H4 (cell line): ENCODE results near the gene AGR3. TPM values are rescaled to one million over a fixed set of nuclear protein-coding genes. Genes with fewer than 3 reads are reported as not detected.
"Not testable (repeated sequence)": the region's sequence is repeated elsewhere in the genome, so short reads cannot be mapped to it uniquely, and the experiment has no call there.

Experiments
- DNase-seq: peaks from one replicate; pipeline ENCODE4 v3.0.0-alpha.2; 2015; ENCODE audit warnings: low spot score
- total RNA-seq: library from RNA; depleted of rRNA; stranded (reverse); fragments of >200 nt; shearing (Covaris generic); gene quantifications from 2 replicates; pipeline ENCODE4 v1.2.3, GENCODE V29; 2014

The AGR3 gene
- total RNA-seq, 1 experiment from 2014 or later = not detected

DNA sequence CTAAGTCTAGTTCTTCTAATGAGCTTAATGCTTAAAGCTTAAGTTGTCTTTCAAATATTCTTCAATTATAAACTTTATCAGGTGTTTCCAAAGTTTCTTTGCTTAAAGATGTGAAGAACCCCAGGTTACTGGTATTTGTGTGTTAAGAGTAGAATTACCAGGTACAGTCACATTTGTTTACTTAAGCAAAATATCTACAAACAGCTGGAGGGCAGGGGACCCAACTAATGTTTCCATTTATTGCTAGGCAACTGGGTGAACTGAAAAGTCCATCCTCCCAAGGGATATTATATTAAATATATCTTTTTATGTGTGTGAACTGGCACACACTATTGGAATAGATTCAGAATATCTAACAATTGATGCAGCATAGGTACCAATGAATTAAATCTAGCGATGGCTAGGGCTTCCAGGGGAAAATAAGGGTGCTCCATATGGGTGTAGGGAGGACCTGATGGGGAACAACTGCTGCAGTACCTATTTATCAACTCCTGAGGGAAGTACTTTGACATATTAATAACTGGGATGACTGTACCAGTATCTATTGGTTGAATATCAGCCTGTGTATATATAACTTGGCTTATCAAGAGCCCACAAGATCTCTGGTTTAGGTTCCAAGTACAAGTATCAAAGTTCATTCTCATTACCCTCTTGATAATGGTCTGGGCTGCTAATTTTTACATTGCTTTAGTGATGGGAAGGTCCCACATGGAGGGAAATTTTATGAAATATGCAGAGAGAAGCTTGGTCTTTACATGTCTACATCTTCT lies 10.3 kb upstream of the AGR3 start:
- no peak for DNase-seq

DNA sequence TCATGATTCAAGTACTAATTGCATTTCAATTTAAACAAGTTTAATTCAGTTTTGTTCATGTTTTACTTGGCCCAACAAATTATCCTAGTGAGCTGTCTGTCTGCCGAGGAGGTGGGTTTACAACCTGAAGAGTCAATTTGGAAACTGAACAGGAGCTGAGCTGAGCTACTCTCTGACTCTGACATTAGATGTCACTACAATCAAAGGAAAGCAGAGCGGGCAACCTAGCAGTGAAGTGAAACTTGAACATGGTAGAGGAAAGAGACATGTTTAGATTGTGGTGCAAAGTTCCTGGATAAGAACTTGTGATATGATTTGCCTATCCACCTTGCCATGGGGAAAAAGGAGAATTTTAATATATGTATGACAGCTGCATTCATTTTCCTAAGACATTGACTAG lies 9.6 kb upstream of the AGR3 start:
- DNase-seq = peak; percentile 92

- DNase-seq = peak; percentile 51
Observed at GRCh38 chr7:16889851-16890415, 8.2 kb upstream of the AGR3 start.

GRCh38 chr7:16889305-16889704 lies 7.5 kb upstream of the AGR3 start:
- no peak for DNase-seq

- no peak for DNase-seq
Observed at GRCh38 chr7:16883918-16884317, 2.1 kb upstream of the AGR3 start.

GRCh38 chr7:16880554-16880953 lies 1.2 kb downstream of the AGR3 start:
- no peak for DNase-seq

DNA sequence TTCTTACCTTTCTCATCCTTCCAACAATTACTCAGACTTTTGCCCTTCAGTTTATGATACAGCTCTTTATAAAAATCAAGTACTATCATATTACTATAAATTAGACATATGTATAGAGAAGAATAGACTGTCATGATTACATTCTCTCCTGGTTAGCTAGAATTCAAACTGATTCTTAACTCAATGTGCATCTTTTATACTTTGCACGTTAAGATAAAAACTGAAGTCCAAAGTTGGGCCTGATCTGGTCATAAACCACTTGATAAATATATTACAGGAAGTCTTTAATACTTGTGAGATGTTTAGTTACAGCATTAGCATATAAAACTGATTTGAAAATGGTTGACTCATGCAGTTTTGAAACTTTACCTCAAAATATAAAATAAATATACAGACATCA lies 2.6 kb downstream of the AGR3 start:
- DNase-seq = no peak

DNA sequence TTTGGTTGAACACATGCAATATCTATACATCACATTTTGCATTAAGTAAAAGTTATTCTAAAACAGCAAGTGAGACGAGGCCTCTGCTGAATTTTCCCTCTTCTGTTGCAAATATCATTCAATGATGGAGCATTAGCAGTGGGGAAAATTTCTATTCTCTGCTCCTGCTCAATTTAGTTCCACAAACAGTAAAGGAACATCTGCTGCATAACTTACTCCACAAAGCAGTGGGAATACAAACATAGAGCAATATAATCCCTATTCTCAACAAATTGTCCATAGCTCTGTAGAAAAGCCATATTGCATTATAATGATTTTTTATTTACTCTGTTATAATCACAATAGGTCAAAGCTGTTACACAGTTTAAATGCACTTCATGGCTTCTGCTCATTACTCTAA lies 5.9 kb downstream of the AGR3 start:
- DNase-seq = no peak

- no peak for DNase-seq
Observed at GRCh38 chr7:16874066-16874465, 7.7 kb downstream of the AGR3 start.

DNA sequence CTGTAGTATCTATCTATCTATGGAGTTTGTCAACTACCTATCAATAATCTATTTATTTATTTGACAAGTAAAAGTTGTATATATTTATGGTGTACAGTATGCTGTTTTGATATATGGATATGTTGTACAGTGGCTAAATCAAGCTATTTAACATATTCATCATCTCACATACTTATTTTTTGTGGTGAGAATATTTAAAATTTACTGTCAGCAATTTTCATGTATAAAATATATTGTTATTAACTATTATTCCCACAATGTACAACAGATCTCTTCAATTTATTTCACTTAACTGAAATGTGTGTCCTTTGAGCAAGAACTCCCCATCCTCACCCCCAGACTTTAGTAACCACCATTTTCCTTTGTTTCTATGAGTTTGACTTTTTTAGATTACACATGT lies 14.5 kb downstream of the AGR3 start:
- DNase-seq = no peak

GRCh38 chr7:16853189-16853588 lies 28.6 kb downstream of the AGR3 start:
- not testable (repeated sequence) for DNase-seq

DNA sequence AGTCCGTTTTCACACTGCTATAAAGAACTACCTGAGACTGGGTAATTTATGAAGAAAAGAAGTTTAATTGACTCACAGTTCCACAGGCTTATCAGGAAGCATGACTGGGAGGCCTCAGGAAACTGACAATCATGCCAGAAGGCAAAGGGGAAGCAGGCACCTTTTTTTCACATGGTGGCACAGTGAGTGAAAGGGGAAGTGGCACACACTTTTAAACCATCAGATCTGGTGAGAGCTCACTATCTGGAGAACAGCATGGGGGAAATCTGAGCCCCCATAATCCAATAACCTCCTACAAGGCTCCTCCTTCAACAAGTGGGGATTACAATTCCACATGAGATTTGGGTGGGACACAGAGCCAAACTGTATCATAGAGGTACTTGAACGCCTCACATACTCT lies 30.0 kb downstream of the AGR3 start:
- DNase-seq = no peak

DNA sequence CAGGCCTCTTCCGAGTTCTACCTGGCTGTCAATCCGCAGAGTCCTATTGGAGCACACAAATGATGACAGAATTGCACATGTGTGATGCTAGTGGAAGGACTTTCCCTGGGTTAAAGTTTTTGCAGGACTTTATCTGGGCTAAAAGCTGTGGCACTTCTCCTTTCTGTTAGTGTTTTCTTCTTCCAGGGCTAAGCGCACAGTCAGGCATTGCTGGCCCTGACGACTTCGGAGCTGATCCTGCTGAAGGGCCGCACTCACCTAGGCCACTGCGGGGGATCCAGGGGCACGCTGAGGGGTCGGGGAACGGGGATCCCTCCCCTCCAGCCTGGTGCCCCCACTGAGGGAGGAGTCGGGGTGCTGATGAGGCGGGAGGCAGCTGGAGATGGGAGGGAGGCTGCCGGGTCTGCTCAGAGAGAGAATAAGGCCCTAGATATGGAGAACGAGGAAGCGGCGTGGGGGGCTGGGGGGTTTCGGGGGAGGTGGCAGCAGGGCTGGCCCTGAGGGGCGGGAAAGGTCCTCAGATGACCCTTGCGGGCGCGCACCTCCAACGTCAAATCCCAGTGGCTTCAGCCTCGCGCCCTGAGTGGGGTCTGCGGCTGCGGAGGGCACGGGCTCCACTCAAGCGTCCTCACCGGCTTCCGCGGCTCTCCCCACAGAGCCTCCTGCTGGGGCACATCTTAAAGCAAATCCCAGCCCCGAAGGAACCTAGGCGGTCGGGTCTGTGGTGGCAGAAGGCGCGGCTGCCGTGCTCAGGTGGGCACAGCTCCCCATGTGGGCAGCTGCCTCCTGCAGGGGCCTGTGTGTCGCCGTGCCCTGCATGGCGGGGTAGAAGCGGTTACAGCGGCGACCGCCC lies 30.9 kb downstream of the AGR3 start:
- no peak for DNase-seq

GRCh38 chr7:16849296-16850148 lies 32.3 kb downstream of the AGR3 start:
- no peak for DNase-seq

DNA sequence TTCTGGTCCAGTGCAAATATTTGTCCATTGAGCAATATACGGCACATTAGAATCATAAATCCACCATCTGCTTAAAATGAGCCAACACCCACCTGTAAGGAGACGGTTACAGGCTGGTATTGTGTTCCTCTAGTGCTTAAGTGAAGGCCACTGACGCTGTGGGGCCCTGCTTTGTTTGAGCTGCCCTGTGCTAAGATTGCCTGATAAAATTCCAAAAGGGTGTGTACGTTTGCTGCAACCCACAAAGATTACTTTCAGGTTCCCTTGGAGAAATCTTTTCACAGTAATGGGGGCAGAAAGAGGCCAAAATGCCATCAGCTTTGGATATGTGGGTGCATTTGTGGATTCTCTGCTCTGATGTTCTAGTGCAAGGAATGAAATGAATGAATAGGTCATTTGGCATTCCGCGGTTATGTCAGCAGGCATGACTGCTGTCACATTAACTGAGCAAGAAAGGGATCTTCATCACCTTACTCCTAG lies 34.4 kb downstream of the AGR3 start:
- DNase-seq = peak; percentile 62

GRCh38 chr7:16846601-16847165 lies 35.1 kb downstream of the AGR3 start:
- no peak for DNase-seq

DNA sequence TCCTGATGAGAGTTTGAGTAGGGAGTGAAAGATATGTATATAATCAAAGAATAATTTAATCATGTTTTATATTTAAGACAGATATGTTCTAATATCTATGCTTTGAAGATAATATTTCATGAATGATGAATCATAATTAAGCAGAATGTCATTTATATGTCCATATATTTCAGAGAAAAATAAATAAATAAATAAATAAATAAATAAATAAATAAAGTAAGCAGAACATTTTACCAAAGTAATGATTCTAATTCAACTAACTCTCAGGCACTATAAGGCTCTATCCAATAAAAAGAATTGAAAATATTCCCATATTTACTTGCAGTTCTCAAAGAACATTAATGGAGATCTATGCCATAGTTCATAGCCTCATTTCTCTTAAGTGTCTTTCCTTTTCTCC lies 36.0 kb downstream of the AGR3 start:
- no peak for DNase-seq

DNA sequence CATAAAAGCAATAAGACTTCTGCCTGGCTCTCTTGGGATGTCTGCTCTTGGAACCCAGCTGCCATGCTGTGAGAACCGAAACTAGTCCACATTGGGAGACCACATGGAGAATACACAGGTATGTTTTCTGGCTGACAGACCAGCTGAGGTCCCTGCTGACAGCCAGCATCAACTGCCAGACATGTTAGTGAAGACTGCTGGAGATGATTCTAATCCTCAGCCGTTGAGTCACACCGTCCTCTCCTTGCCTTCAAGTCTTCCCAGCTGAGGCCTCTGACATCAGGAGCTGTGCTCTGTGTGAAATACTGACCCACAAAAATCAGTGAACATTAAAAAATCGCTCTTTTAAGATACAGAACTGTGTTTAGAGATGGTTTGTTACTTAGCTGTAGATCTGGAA lies 40.1 kb downstream of the AGR3 start:
- no peak for DNase-seq

DNA sequence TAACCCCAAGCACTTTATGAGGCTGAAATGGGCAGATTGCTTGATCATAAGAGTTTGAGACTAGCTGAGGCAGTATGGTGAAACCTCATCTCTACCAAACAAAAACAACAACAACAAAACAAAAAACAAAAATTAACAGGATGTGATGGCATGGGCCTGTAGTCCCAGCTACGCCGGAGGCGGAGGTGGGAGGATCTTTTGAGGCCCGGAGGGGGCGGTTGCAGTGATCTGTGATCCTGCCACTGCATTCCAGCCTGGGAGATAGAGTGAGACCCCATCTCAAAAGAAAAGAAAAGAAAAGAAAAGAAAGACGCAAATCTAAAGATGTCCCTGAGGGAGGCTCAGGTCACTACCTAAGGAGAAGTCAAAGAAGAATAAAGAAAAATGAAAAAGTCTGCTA lies 41.7 kb downstream of the AGR3 start:
- DNase-seq = no peak

GRCh38 chr7:16839646-16840045 lies 42.1 kb downstream of the AGR3 start:
- DNase-seq = no peak

DNA sequence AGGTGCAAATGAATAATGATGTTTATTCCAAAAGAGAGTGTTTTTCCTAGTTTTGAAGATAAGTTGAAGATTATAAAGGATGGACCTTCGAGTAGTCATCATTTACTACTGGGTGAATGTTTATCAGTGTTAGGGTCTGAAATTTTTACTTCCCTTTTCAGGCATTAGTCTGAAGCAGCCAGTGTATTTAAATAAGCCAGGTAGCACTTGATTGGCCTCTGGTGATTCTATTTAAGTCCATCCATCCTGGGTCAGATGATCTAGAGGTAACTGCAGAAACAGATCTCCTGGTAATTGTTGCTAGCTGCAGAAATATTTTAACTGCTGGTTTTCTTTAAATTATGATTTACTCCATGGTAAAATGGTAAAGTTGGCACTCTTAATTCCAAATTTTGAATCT lies 42.9 kb downstream of the AGR3 start:
- DNase-seq = no peak
